ENCODE measurements around the gene LIMS2. TPM values are rescaled to one million over a fixed set of nuclear protein-coding genes. Genes with fewer than 3 reads are reported as not detected.

LIMS2 gene
- total and polyA plus RNA-seq, 2 of the 8 experiments (the other 6 are each of a cell fraction or from before 2014, with no cell fraction given) = 3.3 to 4.8 TPM

DNA sequence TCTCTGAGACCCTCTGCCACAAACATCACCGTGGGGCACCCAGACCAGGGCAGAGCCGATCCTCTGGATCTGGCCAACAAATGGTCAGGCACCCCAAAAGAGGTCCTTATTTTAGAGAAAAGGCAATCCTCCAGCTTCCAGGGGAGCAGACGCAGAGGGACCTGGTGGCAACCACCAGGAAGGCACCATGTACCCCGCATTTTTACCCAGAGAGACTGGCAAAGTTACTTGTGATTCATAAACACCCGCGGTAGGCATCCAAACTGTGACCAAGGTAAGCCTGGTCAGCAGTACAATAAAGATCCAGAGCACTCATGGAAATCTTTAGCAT lies 10.5 kb downstream of the LIMS2 start:
- peaks cover 3% of the 10 kb centered on the region; the same call in 1 of the 2 replicates for H3K23me2 ChIP-seq (ENCODE audit: low read depth, low read length)
- H2BK120ac ChIP-seq (replicated peaks; ENCODE audit: low read depth, low read length) = no peak overlapping the region
- no peak overlapping the region for H3K23ac ChIP-seq (ENCODE audit: insufficient read length)
- H2BK12ac ChIP-seq (ENCODE audit: low read depth, low read length) = no peak overlapping the region
- no peak overlapping the region for H2AK5ac ChIP-seq (ENCODE audit: low read depth, low read length)
- peaks cover 0 to 3% (median 0%) of the 10 kb centered on the region in 4 experiments; a peak in 3 of 7 replicates for H3K4me1 ChIP-seq (replicated peaks in 1 of 4; ENCODE audit: control insufficient read depth in 3 of 4, insufficient read depth in 4 of 4, low read length in 3 of 4)
- no peak overlapping the region for H3K18ac ChIP-seq (ENCODE audit: extremely low read depth, low read length)
- H4K5ac ChIP-seq (ENCODE audit: insufficient read length, low read depth, low read length) = no peak overlapping the region
- no peaks in the 10 kb centered on the region for H4K20me1 ChIP-seq (replicated peaks in 1 of 2; ENCODE audit: control insufficient read depth in 1 of 2, insufficient read depth in 2 of 2, low read length in 2 of 2)
- CTCF ChIA-PET (ENCODE audit: partially characterized antibody) = interaction anchor here (0.6 to 2.6 kb wide), 6 partner anchors 12 to 244 kb away, joined by 3 to 11 read pairs (median 4); no protein-coding TSS in a partner anchor
- no peak overlapping the region for H4K8ac ChIP-seq (ENCODE audit: extremely low read depth, insufficient read depth, low read length)
- no peaks in the 10 kb centered on the region for H3K79me1 ChIP-seq (ENCODE audit: low read depth, low read length)
- DNase-seq (ENCODE audit: low read depth in 1 of 2, low spot score in 2 of 2) (no peak), FAIRE-seq (no peak)
- H3K4me2 ChIP-seq (ENCODE audit: insufficient read depth in 1 of 2, low read depth in 2 of 2, low read length in 2 of 2) = peak overlapping the region; percentile 43 to 71
- WGBS, 2 experiments (ENCODE audit: extremely low coverage in 1 of 2, insufficient coverage in 1 of 2, insufficient read length in 1 of 2, insufficient replicate concordance in 2 of 2, low coverage in 1 of 2, low lambda C conversion rate in 2 of 2, missing lambda C conversion rate in 1 of 2) = 89% methylated on average over 6 of the region's 6 CpGs; no CpG with 5 or more reads in 1 of the 2 experiments
- peak overlapping the region; percentile 91; the same call in 1 of the 2 replicates for H2AFZ ChIP-seq (ENCODE audit: low read length)
- no peak overlapping the region for H3K14ac ChIP-seq (ENCODE audit: insufficient read length)
- no peak overlapping the region for H2BK20ac ChIP-seq (ENCODE audit: low read length)
- H2BK5ac ChIP-seq (ENCODE audit: low read depth, low read length) = no peak overlapping the region
- H3K27ac ChIP-seq (ENCODE audit: low read depth, low read length) = no peak overlapping the region
- POLR2A ChIA-PET (ENCODE audit: partially characterized antibody) = interaction anchor here (3.8 kb wide), 1 partner anchor 10 kb away, joined by 21 read pairs; the partner anchor contains the start of gene LIMS2
- peaks cover 9 to 33% (median 25%) of the 10 kb centered on the region in 4 experiments for H3K27me3 ChIP-seq (replicated peaks in 1 of 4; ENCODE audit: control insufficient read depth in 3 of 4, extremely low read depth in 1 of 4, insufficient read depth in 3 of 4, low read length in 3 of 4)
- H4K91ac ChIP-seq (replicated peaks; ENCODE audit: insufficient read length, low read length) = no peak overlapping the region
- peak overlapping the region in 1 of 4 experiments; percentile 63; a peak in 1 of 8 replicates for H3K4me3 ChIP-seq (ENCODE audit: extremely low read depth in 1 of 4, insufficient read depth in 2 of 4, low read depth in 3 of 4, low read length in 4 of 4)
- no peak overlapping the region for H3K9ac ChIP-seq (replicated peaks in 1 of 4; ENCODE audit: extremely low read depth in 1 of 4, low read depth in 3 of 4, low read length in 3 of 4)
- no peaks in the 10 kb centered on the region for H3K79me2 ChIP-seq (ENCODE audit: control insufficient read depth in 1 of 2, insufficient read depth in 2 of 2, low read length in 2 of 2)
- H3K4ac ChIP-seq (replicated peaks; ENCODE audit: insufficient read length, low read depth, low read length) = peak overlapping the region; percentile 63
- H3K56ac ChIP-seq (replicated peaks; ENCODE audit: insufficient read length, low read depth, low read length) = no peak overlapping the region
- no peaks in the 10 kb centered on the region for H3K36me3 ChIP-seq (ENCODE audit: control insufficient read depth in 2 of 4, insufficient read depth in 4 of 4, low read length in 3 of 4)
- H3K9me3 ChIP-seq (ENCODE audit: insufficient read depth in 2 of 2, low read depth in 1 of 2, low read length in 1 of 2) = no peaks in the 10 kb centered on the region
- H2BK15ac ChIP-seq (ENCODE audit: low read length) = no peak overlapping the region
- no peak for TF ChIP-seq POU5F1 (IDR thresholded peaks at IDR 0.05; ENCODE audit: low read depth, low read length)
- TF ChIP-seq RFX5 (IDR thresholded peaks at IDR 0.05; ENCODE audit: borderline replicate concordance, low read depth, low read length) = no peak
- no peak for TF ChIP-seq FOSL1 (IDR thresholded peaks at IDR 0.05; ENCODE audit: insufficient read depth, low read depth, low read length)
- TF ChIP-seq, protein P1, sequence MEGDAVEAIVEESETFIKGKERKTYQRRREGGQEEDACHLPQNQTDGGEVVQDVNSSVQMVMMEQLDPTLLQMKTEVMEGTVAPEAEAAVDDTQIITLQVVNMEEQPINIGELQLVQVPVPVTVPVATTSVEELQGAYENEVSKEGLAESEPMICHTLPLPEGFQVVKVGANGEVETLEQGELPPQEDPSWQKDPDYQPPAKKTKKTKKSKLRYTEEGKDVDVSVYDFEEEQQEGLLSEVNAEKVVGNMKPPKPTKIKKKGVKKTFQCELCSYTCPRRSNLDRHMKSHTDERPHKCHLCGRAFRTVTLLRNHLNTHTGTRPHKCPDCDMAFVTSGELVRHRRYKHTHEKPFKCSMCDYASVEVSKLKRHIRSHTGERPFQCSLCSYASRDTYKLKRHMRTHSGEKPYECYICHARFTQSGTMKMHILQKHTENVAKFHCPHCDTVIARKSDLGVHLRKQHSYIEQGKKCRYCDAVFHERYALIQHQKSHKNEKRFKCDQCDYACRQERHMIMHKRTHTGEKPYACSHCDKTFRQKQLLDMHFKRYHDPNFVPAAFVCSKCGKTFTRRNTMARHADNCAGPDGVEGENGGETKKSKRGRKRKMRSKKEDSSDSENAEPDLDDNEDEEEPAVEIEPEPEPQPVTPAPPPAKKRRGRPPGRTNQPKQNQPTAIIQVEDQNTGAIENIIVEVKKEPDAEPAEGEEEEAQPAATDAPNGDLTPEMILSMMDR (IDR thresholded peaks at IDR 0.05; ENCODE audit: control extremely low read depth in 1 of 3, insufficient read depth in 1 of 3, low read depth in 1 of 3, low read length in 3 of 3) = no peak
- no peak for TF ChIP-seq EP300 (IDR thresholded peaks at IDR 0.05; ENCODE audit: borderline replicate concordance in 1 of 2, low read depth in 2 of 2, low read length in 2 of 2)
- no peak for TF ChIP-seq RXRA (IDR thresholded peaks at IDR 0.05; ENCODE audit: insufficient read depth, low read depth, low read length)
- no peak for TF ChIP-seq E2F6 (IDR thresholded peaks at IDR 0.05)
- no peak for TF ChIP-seq KDM4A (IDR thresholded peaks at IDR 0.05; ENCODE audit: low read depth, low read length, severe bottlenecking)
- TF ChIP-seq SP1 (IDR thresholded peaks at IDR 0.05; ENCODE audit: low read depth, low read length) = no peak
- TF ChIP-seq GTF2F1 (IDR thresholded peaks at IDR 0.05; ENCODE audit: borderline replicate concordance, low read depth, low read length) = no peak
